CD4-positive, alpha-beta T cell (primary cell): ENCODE data around the gene MYO3B. TPM values are rescaled to one million over a fixed set of nuclear protein-coding genes. Genes with fewer than 3 reads are reported as not detected.

ENCODE experiments used
- ATAC-seq: fragments of 200-7000 bp; cut with Tn5 transposase; one replicate; pipeline ENCODE4 v1.10.0; 2022; ENCODE audit warnings: mild to moderate bottlenecking; ENCODE audit not compliant: poor library complexity
- CTCF ChIA-PET: fragments of 350-600 bp; sonication (Branson Sonifier 250); formaldehyde crosslinking; loops from one replicate; lab custom pipeline; 2021; ENCODE audit warnings: antibody characterized with exemption, inconsistent platforms; lab: Charles Lee
- POLR2A ChIA-PET: fragments of 350-600 bp; sonication (Branson Sonifier 250); formaldehyde crosslinking; loops from one replicate; lab custom pipeline; 2021; ENCODE audit warnings: antibody characterized with exemption, inconsistent platforms; lab: Charles Lee
- DNase-seq, 14 experiments: peaks; one replicate each; pipeline ENCODE4 v3.0.0-alpha.2; 2013 to 2020; ENCODE audit warnings: mixed read lengths in 2 of 14
- H3K27ac ChIP-seq, 2 donors: one replicate each; pipeline versions ENCODE4 v1.5.1 to v1.7.0; 2013; ENCODE audit warnings: low read length in 2 of 2, low read depth in 1 of 2, mild to moderate bottlenecking in 1 of 2
- H3K27me3 ChIP-seq, 2 experiments: 1 replicate in 1 of 2; 2 replicates in 1 of 2; pipeline versions ENCODE4 v1.6.1 to v1.7.0; 2013; ENCODE audit warnings: low read length in 2 of 2, control low read depth in 1 of 2, mild to moderate bottlenecking in 1 of 2, moderate library complexity in 1 of 2; ENCODE audit not compliant: insufficient read depth in 2 of 2, control insufficient read depth in 1 of 2
- H3K36me3 ChIP-seq: one replicate; pipeline ENCODE4 v1.6.1; 2013; ENCODE audit warnings: low read length, control low read depth; ENCODE audit not compliant: insufficient read depth
- H3K4me1 ChIP-seq: one replicate; pipeline ENCODE4 v1.6.1; 2013; ENCODE audit warnings: low read length, control low read depth; ENCODE audit not compliant: insufficient read depth
- H3K4me3 ChIP-seq: one replicate; pipeline ENCODE4 v1.5.1; 2013; ENCODE audit warnings: mild to moderate bottlenecking, low read length, moderate library complexity
- H3K9me3 ChIP-seq, 2 experiments: 1 replicate in 1 of 2; 2 replicates in 1 of 2; pipeline versions ENCODE4 v1.6.1 to v1.7.0; 2013; ENCODE audit warnings: low read length in 2 of 2, mild to moderate bottlenecking in 2 of 2, control low read depth in 1 of 2, moderate library complexity in 1 of 2; ENCODE audit not compliant: control insufficient read depth in 1 of 2, insufficient read depth in 1 of 2
- H3K27ac Mint-ChIP-seq: one replicate; pipeline ENCODE4 v1.8.0; 2020; ENCODE audit warnings: mixed read lengths
- H3K27me3 Mint-ChIP-seq: one replicate; pipeline ENCODE4 v1.8.0; 2021; ENCODE audit warnings: mixed read lengths
- H3K36me3 Mint-ChIP-seq: one replicate; pipeline ENCODE4 v1.8.0; 2021; ENCODE audit warnings: low read depth, mixed read lengths
- H3K4me1 Mint-ChIP-seq: one replicate; pipeline ENCODE4 v1.8.0; 2021; ENCODE audit warnings: low read depth, mixed read lengths
- H3K4me3 Mint-ChIP-seq: one replicate; pipeline ENCODE4 v1.8.0; 2020; ENCODE audit warnings: mild to moderate bottlenecking, mixed read lengths
- H3K9me3 Mint-ChIP-seq: one replicate; pipeline ENCODE4 v1.8.0; 2020; ENCODE audit warnings: mixed read lengths
- CTCF ChIP-seq: fragments of 200-600 bp; IDR thresholded peaks from one replicate; pipeline ENCODE4 v1.8.0; 2022; ENCODE audit warnings: antibody characterized with exemption, mild to moderate bottlenecking
- intact Hi-C, 2 experiments: fragments of 100-400 bp; cut with DNase I in 1 of 2; cut with micrococcal nuclease in 1 of 2; formaldehyde crosslinking; loops; one replicate each; pipeline versions ENCODE4 v1.15.1 to v1.9.0; 2023 to 2025; cut with DNase I, micrococcal nuclease
- total RNA-seq, 174 experiments: library from RNA in 2 of 174; stranded (reverse) in 2 of 174; gene quantifications; one replicate each; pipeline ENCODE4 v1.2.3 and lab custom pipeline; 2021 to 2026

Gene MYO3B
- total RNA-seq, 2 experiments from 2014 or later = not detected

- Mint-ChIP-seq H3K36me3 (no peaks in the 10 kb centered on the region), H3K9me3 (no peaks in the 10 kb centered on the region), H3K27ac (no peak overlapping the region), H3K4me3 (no peak overlapping the region), H3K4me1 (peaks cover 9% of the 10 kb centered on the region), H3K27me3 (peaks cover 5% of the 10 kb centered on the region)
- ChIA-PET POLR2A (no interaction called here), CTCF (no interaction called here)
- no peaks in the 10 kb centered on the region for H3K4me1 ChIP-seq
- DNase-seq (no peak), ATAC-seq (no peak)
- H3K27me3 ChIP-seq = no peaks in the 10 kb centered on the region
- no peak overlapping the region for H3K4me3 ChIP-seq
- no peaks in the 10 kb centered on the region for H3K36me3 ChIP-seq
- H3K9me3 ChIP-seq = no peaks in the 10 kb centered on the region
- no peak for TF ChIP-seq CTCF
- no peak overlapping the region for H3K27ac ChIP-seq
- intact Hi-C loops = no loop called here
These were observed 497.8 kb downstream of the MYO3B start for GRCh38 chr2:170675701-170676100.

GRCh38 chr2:170679607-170680079 is 501.7 kb downstream of the MYO3B start:
- no peaks in the 10 kb centered on the region for H3K27me3 ChIP-seq
- H3K36me3 ChIP-seq = no peaks in the 10 kb centered on the region
- Mint-ChIP-seq H3K36me3 (no peaks in the 10 kb centered on the region), H3K27me3 (peaks cover 5% of the 10 kb centered on the region), H3K4me3 (no peak overlapping the region), H3K9me3 (no peaks in the 10 kb centered on the region), H3K4me1 (peaks cover 9% of the 10 kb centered on the region), H3K27ac (no peak overlapping the region)
- no peak overlapping the region for H3K4me3 ChIP-seq
- CTCF ChIA-PET = no interaction called here
- no peak for TF ChIP-seq CTCF
- ATAC-seq (no peak), DNase-seq (no peak)
- H3K9me3 ChIP-seq = no peaks in the 10 kb centered on the region
- H3K4me1 ChIP-seq = no peaks in the 10 kb centered on the region
- H3K27ac ChIP-seq = no peak overlapping the region
- POLR2A ChIA-PET = no interaction called here
- intact Hi-C loops = no loop called here

- Mint-ChIP-seq H3K4me3 (no peak overlapping the region), H3K9me3 (no peaks in the 10 kb centered on the region), H3K36me3 (no peaks in the 10 kb centered on the region), H3K4me1 (peaks cover 9% of the 10 kb centered on the region), H3K27ac (no peak overlapping the region), H3K27me3 (peaks cover 5% of the 10 kb centered on the region)
- H3K4me3 ChIP-seq = no peak overlapping the region
- no peaks in the 10 kb centered on the region for H3K9me3 ChIP-seq
- H3K27ac ChIP-seq = no peak overlapping the region
- TF ChIP-seq CTCF = no peak
- ATAC-seq (no peak), DNase-seq (no peak)
- intact Hi-C loops = no loop called here
- H3K4me1 ChIP-seq = no peaks in the 10 kb centered on the region
- POLR2A ChIA-PET = no interaction called here
- H3K36me3 ChIP-seq = no peaks in the 10 kb centered on the region
- H3K27me3 ChIP-seq = no peaks in the 10 kb centered on the region
- CTCF ChIA-PET = interaction anchor here (0.7 kb wide), 1 partner anchor 175 kb away, joined by 3 read pairs; no protein-coding TSS in a partner anchor
These were observed 502.4 kb downstream of the MYO3B start for GRCh38 chr2:170680172-170680941.
